Left kidney (tissue), 2 donors: Measurements from ENCODE around the gene NKAIN2. TPM values are rescaled to one million over a fixed set of nuclear protein-coding genes. Genes with fewer than 3 reads are reported as not detected.
"Not testable (repeated sequence)": the region's sequence is repeated elsewhere in the genome, so short reads cannot be mapped to it uniquely, and the experiment has no call there.

Experiments
- DNase-seq: peaks from one replicate; pipeline ENCODE4 v3.0.0-alpha.2; 2013
- polyA plus RNA-seq: library from polyadenylated mRNA; unstranded; fragments of 120-200 nt; gene quantifications from one replicate; pipeline ENCODE4 v1.2.1, GENCODE V29; 2013; ENCODE audit not compliant: insufficient read length

Gene NKAIN2
- polyA plus RNA-seq, 1 donor: 20.6 TPM

GRCh38 chr6:123966618-123967017, 163.0 kb downstream of the NKAIN2 start:
- DNase-seq: no peak

DNA sequence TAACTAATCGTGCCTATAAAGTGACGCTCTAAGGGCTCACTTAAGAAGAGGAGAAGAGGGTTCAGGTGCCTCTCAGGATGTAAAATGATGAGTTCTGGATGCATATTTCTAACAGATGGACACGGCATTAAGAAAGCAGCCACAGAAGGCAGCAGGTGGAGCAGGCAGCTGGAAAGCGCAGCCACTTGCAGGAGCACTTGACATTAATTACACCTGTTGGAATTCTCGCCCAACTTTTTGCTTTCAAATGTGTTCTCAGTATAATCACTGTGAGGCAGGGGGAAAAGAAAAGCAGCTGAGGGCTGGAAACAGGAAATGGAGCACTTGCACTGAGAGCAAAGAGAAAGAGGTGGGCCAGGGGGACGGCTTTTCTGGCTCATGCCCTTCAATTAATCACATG, 164.2 kb downstream of the NKAIN2 start:
- no peak for DNase-seq

GRCh38 chr6:123972600-123973294, 169.1 kb downstream of the NKAIN2 start:
- DNase-seq: no peak

DNA sequence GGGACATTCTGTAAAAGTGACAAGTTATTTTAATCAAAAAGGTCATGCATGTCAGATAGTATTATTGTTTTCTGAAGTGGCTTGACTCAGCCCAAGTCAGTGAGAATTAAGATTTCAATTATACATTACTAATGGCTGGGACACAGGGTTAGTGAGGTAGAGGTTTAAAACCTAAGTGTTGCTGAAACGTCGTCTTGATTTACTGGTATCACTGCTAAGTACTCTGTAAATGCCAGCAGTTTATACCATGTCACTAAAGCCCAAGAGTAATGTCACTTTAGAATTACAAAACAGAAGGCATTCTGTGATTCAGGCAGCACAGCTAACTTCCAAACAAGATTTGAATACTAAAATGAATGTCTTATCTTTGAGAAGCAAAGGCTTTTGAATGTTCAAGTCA, 176.6 kb downstream of the NKAIN2 start:
- DNase-seq: no peak

DNA sequence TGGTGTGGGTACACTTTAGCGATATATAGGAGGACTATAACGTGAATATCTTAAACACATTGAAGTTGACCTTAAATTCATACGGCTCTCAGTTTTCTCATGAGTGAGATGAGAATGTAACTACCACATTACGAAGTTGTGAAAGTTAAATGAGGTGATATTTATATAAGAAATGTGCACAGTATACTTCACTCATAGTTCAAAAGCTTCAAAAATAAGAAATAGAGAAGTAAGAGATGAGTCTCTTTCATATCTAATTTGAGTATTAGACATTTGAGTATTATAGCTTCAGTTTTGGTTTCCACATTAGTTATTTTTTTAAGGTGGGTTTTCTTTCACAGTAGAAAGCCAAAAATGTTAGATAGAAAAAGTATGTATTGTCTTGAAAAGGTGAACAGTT, 183.3 kb downstream of the NKAIN2 start:
- no peak for DNase-seq

DNA sequence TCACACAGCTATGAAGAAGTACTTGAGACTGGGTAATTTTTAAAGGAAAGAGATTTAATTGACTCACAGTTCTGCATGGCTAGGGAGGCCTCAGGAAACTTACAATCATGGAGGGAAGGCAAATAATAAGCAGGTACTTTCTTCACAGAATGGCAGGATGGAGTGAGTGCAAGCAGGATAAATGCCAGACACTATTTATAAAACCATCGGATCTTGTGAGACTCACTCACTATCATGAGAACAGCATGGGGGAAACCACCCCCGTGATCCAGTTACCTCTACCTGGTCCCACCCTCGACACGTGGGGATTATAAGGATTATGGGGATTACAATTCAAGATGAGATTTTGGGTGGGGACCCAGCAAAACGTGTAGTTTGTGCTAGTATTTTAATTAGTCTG, 186.3 kb downstream of the NKAIN2 start:
- not testable (repeated sequence) for DNase-seq

DNA sequence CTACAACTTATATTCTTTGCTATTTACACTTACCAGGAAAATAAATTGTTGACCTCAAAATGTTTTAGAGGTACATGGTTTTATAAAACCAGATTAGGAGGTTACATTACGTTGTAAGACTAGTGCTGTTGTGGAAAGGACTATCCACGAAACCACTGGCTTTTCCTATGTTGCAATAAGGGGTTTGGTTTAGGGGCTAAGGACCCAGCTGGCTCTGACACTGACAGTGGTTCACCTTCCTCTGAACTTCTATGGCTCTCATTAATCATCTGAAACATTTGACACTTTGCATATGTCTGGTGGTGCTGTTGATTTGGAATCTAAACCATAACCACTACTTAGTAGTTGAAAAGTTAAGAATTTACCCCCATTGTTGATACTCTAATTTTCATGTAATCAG, 186.7 kb downstream of the NKAIN2 start:
- DNase-seq: no peak

DNA sequence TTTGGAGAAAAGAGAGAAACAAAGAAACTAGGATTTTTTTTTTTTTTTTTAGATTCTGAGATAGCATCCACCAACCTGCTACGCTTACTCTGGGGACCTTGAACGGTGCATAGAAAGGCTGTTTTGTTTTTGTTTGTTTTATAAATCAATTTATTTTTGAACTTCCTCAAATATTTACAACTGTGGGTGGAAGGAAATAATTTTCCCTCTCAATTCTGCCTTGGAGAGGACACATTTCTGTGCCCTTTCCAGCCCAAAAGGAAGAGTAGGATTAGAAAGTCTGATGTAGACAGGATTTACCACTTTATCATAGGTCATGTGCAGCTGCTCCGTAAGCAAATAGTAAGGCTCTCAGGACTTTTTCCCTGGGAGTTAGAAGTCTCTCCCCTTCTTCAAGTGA, 190.5 kb downstream of the NKAIN2 start:
- DNase-seq: no peak

DNA sequence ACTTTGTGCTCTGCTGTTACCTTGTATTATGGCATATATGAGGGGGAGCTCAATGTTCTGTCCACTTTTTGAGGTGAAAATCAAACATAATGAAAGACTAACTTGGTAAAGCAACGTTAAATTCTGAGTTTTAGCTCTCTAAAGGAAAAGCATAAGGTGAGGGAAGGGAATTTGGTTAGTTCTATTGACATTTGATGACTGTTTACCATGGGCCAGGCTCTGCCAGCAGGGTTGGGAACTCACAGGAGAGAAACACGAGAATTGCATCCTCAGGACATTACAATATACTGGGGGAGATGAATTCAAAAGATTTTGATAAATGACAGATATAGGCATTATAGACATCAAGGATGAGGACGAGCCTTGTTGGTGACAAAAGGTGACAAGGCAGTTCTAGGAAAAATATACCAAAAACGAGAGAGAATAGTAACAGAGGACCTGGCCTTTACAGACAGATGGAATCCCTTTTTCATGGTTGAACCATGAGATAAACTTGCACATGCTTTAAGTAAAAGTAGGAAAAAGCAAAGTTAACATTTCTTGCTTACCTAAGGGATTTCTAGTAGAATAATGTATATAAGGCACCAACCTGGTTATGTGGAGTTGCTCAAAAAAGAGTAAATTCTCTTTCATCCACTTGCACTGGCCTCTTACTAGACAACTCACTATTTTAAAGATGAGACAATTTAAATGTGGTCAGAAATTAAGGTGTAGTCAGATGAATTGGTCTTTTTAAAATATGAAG, 191.4 kb downstream of the NKAIN2 start:
- DNase-seq: no peak

- DNase-seq: no peak
Observed at GRCh38 chr6:123997223-123997622, 193.6 kb downstream of the NKAIN2 start.

- DNase-seq: no peak
Observed at GRCh38 chr6:124002377-124003081, 198.9 kb downstream of the NKAIN2 start.

- DNase-seq: no peak
Observed at GRCh38 chr6:124007266-124007665, 203.6 kb downstream of the NKAIN2 start.

GRCh38 chr6:124008000-124008987, 204.6 kb downstream of the NKAIN2 start:
- no peak for DNase-seq

DNA sequence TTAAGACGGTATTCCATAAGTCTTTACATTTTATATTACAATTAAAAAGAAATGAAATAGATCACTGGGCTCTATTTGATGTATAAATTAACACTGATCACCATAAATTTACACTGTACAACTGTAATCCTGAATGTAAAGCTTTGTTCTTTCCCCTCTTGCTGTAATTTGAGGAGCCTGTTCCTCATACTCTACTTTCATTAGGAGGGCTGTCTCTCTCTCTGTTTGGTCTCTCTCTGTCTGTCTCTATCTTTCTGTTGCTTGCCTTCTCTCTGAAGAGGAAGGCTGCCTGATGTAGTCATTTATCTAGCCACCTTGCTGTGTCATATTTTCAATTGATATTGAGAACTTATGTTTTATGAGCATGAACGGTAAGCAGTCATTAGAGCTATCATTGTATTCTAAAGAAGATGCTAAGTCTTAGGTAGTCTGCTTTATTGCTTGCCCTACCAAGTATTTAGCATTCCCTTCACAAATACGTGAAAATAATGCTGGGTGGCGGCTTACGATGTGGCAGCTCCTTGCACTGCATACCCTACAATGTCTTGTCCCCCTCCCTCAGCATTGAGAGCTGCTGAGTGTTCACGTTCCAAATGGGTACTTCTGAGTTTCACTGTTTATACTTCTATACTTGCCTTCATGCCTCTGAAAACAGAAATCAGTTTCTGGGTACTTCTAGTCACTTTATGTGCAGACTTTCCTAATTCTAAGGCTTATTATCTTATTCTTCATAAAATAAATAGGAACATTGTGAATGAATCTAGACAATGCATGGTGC, 205.5 kb downstream of the NKAIN2 start:
- no peak for DNase-seq

DNA sequence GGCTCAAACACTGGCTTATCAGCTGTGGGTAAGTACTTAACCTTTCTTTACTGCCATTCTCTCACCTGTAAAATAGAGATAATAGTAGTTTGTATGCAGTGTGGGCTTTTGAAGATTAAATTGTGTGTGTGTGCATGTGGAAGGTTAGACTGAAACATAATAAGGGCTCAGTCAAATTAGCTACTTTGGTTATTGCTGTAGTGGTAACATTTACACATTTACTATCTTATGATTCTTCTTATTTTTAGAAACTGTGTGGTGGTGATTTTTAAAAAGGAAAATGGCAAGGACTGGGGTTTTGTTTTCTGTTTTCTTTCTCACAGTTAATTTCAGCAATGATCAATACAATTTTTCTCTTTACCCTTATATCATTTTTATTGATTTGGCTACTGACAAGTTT, 206.9 kb downstream of the NKAIN2 start:
- no peak for DNase-seq

- DNase-seq: no peak
Observed at GRCh38 chr6:124011180-124011579, 207.5 kb downstream of the NKAIN2 start.

DNA sequence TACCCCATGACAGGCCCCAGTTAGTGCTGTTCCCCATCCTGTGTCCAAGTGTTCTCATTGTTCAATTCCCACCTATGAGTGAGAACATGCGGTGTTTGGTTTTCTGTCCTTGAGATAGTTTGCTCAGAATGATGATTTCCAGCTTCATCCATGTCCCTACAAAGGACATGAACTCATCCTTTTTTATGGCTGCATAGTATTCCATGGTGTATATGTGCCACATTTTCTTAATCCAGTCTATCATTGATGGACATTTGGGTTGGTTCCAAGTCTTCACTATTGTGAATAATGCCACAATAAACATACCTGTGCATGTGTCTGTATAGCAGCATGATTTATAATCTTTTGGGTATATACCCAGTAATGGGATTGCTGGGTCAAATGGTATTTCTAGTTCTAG, 218.4 kb downstream of the NKAIN2 start:
- DNase-seq: not testable (repeated sequence)

- DNase-seq: no peak
Observed at GRCh38 chr6:124022641-124023040, 219.0 kb downstream of the NKAIN2 start.

- DNase-seq: no peak
Observed at GRCh38 chr6:124026694-124027093, 223.0 kb downstream of the NKAIN2 start.

DNA sequence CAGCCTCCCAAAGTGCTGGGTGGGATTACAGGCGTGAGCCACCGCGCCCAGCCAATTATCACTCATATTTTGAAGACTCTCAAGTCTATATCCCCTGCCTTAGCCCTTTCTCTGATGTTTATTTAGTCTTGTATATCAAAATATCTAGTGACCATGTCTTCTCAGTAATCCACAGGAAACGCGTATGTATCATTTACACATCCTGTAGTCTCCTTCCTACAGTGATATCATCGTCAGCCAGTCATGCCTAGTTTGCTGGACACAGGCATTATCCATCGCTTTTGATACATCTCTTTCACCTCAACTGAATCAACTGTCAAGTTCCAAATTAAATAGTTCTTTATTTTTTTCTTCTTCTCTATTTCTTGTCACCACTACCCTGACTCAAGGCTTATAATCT, 223.7 kb downstream of the NKAIN2 start:
- no peak for DNase-seq

DNA sequence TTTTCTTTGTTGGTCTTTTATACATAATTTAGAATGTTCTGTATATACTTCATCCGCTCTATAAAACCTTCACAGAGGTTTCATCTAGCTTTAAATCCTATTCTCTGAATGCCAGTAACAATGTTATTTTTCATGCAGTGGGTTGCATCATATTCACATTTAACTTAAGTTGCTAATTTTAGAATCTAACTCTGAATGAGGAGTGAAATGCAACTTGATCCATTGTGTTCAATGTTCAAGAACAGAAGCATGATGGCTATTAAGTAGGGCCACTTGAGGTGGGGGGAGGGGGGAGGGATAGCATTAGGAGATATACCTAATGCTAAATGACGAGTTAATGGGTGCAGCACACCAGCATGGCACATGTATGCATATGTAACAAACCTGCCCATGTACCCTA, 224.5 kb downstream of the NKAIN2 start:
- DNase-seq: no peak
